C4-2B (cell line): ENCODE data around the gene TNPO3.

Source experiments
- H3K27ac ChIP-seq: fragments of 450-650 bp; 2 replicates; pipeline ENCODE4 v1.5.1; 2017
- ZFX ChIP-seq: fragments of 450-650 bp; IDR thresholded peaks from 2 replicates; pipeline ENCODE4 v1.6.1; 2017
- TF ChIP-seq, protein P1 (sequence below): fragments of 450-650 bp; conservative IDR thresholded peaks from 2 replicates; pipeline ENCODE4 v1.5.1; 2017; ENCODE audit warnings: mild to moderate bottlenecking

TNPO3 gene

GRCh38 chr7:128911423-128912031 lies 143.4 kb downstream of the TNPO3 start:
- TF ChIP-seq ZFX, result no peak; the same call in 1 of the 2 replicates
- TF ChIP-seq, protein P1, sequence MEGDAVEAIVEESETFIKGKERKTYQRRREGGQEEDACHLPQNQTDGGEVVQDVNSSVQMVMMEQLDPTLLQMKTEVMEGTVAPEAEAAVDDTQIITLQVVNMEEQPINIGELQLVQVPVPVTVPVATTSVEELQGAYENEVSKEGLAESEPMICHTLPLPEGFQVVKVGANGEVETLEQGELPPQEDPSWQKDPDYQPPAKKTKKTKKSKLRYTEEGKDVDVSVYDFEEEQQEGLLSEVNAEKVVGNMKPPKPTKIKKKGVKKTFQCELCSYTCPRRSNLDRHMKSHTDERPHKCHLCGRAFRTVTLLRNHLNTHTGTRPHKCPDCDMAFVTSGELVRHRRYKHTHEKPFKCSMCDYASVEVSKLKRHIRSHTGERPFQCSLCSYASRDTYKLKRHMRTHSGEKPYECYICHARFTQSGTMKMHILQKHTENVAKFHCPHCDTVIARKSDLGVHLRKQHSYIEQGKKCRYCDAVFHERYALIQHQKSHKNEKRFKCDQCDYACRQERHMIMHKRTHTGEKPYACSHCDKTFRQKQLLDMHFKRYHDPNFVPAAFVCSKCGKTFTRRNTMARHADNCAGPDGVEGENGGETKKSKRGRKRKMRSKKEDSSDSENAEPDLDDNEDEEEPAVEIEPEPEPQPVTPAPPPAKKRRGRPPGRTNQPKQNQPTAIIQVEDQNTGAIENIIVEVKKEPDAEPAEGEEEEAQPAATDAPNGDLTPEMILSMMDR, result no peak
- H3K27ac ChIP-seq, result peak overlapping the region; percentile 77

DNA sequence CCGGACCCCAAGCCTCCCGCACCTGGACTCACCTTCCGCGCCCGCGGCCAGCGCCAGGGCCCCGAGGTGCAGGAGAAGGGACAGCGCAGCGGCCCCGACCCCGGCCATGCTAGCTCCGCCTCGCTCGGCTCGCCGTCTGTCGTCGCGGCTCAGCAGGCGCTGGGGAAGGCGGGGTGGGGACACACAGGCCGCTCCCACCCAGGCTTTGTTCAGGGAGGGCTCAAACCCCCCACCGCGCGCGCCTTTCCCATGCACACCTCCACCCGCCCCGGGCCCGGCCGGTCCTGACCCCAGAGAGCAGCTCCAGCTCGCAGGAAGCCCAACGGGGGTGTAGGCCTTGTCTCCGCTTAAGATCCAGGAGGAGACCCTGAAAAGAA lies 144.4 kb downstream of the TNPO3 start, which contains the start of gene KCP:
Gene KCP, minus strand, starts transcription at position 141 of the 377 bp plus-strand sequence. Its CDS starts 33 bp downstream, at position 108.
- peak within 1 kb of the TSS; percentile 77 for H3K27ac ChIP-seq
- TF ChIP-seq ZFX, result no peak
- TF ChIP-seq, protein P1, result no peak

DNA sequence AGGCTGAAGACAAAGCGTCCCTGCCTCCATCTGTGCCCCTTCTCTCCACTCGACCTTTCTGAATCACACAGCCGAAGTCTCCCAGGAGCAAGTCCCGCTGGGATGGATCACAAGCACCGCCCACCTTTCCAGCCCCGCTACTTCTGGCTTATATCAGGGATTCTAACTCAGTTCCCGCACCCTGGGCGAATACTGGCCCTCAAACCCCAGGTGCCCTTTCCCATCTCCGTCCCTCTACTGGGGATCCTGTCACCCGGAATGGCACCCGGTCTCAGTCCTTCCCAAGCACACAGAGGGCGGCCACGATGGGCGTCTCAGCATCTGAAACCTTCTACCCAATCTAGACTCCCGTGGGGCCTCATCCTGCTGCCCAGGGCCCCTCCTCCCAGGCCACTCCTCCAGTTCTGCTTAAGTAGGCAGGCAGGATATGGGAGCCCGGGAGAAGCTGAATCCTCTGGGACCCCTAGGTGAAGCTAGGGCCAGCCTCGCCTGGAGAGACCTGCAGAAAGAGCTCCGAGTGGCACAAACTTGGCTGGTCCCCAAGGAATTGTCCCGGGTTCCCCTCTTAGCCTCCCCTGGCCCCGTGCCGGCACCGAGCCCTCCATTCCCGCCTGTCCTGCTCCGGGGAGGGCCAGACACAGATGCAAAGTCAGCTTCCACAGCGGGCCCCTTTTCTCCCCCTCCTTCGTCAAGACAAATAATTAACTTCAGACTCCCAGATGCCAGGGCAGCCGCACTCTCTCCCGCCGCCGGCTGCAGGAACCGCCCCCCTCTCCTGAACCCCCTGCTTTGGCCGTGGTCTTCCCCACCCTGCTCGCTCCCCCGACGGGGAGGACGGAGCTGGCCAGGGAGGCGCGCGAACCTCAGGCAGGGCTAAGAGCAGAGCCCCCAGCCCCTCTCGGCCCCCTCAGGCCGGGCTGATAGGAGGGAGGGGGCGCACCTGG lies 145.0 kb downstream of the TNPO3 start:
- TF ChIP-seq ZFX, result no peak
- TF ChIP-seq, protein P1, result no peak
- H3K27ac ChIP-seq, result no peak overlapping the region

GRCh38 chr7:128908750-128909624 lies 145.9 kb downstream of the TNPO3 start:
- no peak for TF ChIP-seq ZFX
- TF ChIP-seq, protein P1, result no peak
- H3K27ac ChIP-seq, result no peak overlapping the region

GRCh38 chr7:128906766-128907559 lies 147.9 kb downstream of the TNPO3 start:
- TF ChIP-seq, protein P1, result no peak
- no peak for TF ChIP-seq ZFX
- no peak overlapping the region for H3K27ac ChIP-seq

GRCh38 chr7:128906001-128906765 lies 148.7 kb downstream of the TNPO3 start:
- TF ChIP-seq ZFX, result no peak
- TF ChIP-seq, protein P1, result no peak
- H3K27ac ChIP-seq, result no peak overlapping the region
